ENCODE data around the gene NCK2. TPM values are rescaled to one million over a fixed set of nuclear protein-coding genes. Genes with fewer than 3 reads are reported as not detected.

Gene NCK2
- total RNA-seq, 1 experiment from 2014 or later = 21.6 TPM

DNA sequence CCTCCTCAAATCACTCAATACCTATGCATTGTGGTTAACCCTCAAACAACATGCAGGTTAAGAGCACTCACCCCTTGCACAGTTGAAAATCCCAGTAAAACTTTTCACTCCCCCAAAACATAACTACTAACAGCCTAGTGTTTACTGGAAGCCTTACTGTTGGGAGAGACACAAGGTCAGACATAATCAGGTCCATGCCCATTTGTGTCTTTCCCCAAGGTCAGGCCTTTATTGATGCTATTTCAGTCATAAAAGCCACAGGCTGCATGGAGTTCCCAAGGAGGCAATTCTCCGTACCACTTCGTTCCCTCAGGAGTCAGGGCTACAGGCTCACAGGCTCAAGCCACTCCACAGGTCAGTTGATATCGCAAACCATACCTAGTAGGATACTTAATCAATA lies 180.2 kb downstream of the NCK2 start:
- no peaks in the 10 kb centered on the region for H3K4me1 ChIP-seq (ENCODE audit: insufficient read depth, low read length, poor library complexity, severe bottlenecking)
- no peaks in the 10 kb centered on the region for H3K27me3 ChIP-seq (replicated peaks; ENCODE audit: insufficient read depth, low read depth, low read length, poor library complexity)
- POLR2A ChIA-PET (ENCODE audit: low non-redundant PET) = no interaction called here
- H3K4me3 ChIP-seq (ENCODE audit: low read depth, low read length, poor library complexity, severe bottlenecking) = no peak overlapping the region
- no TSS peak for BruUV-seq (replicated peaks)
- H3K27ac ChIP-seq (ENCODE audit: low read depth, low read length, poor library complexity, severe bottlenecking) = no peak overlapping the region
- no peak for TF ChIP-seq EZH2 (IDR thresholded peaks at IDR 0.05; ENCODE audit: borderline replicate concordance, low read depth, low read length, poor library complexity, severe bottlenecking)
- TF ChIP-seq, protein P1, sequence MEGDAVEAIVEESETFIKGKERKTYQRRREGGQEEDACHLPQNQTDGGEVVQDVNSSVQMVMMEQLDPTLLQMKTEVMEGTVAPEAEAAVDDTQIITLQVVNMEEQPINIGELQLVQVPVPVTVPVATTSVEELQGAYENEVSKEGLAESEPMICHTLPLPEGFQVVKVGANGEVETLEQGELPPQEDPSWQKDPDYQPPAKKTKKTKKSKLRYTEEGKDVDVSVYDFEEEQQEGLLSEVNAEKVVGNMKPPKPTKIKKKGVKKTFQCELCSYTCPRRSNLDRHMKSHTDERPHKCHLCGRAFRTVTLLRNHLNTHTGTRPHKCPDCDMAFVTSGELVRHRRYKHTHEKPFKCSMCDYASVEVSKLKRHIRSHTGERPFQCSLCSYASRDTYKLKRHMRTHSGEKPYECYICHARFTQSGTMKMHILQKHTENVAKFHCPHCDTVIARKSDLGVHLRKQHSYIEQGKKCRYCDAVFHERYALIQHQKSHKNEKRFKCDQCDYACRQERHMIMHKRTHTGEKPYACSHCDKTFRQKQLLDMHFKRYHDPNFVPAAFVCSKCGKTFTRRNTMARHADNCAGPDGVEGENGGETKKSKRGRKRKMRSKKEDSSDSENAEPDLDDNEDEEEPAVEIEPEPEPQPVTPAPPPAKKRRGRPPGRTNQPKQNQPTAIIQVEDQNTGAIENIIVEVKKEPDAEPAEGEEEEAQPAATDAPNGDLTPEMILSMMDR (conservative IDR thresholded peaks at IDR 0.05; ENCODE audit: low read depth, low read length) = no peak
- CTCF ChIA-PET = no interaction called here
- H3K9me3 ChIP-seq (ENCODE audit: low read depth, low read length, poor library complexity, severe bottlenecking) = peaks cover 7% of the 10 kb centered on the region
- intact Hi-C loops (cut with micrococcal nuclease; ENCODE audit: unreplicated experiment) = no loop called here
- no peaks in the 10 kb centered on the region for H3K36me3 ChIP-seq (ENCODE audit: insufficient read depth, low read length, poor library complexity, severe bottlenecking)
- DNase-seq (ENCODE audit: low spot score) = no peak

DNA sequence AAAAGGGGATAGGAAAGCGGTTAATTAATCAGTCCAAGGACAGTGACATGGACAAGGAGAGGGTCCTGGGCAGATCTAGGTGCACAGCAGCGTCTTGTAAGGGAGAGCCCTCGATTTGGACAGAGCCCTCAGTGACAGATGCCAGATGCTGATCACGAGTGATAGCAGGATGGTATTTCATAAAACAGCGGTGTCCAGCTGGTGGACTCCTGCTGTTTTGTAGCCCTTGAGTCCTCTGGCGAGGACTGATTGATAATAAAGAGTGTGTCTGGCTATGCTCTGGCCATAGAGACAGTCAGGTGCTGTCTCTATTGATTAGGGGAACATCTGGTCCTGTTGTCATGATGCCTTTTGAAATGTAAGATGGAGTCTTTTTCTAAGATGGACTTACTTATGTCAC lies 180.7 kb downstream of the NCK2 start:
- Histone ChIP-seq H3K27ac (ENCODE audit: low read depth, low read length, poor library complexity, severe bottlenecking) (no peak overlapping the region), H3K36me3 (ENCODE audit: insufficient read depth, low read length, poor library complexity, severe bottlenecking) (no peaks in the 10 kb centered on the region), H3K27me3 (replicated peaks; ENCODE audit: insufficient read depth, low read depth, low read length, poor library complexity) (no peaks in the 10 kb centered on the region), H3K9me3 (ENCODE audit: low read depth, low read length, poor library complexity, severe bottlenecking) (peaks cover 7% of the 10 kb centered on the region), H3K4me1 (ENCODE audit: insufficient read depth, low read length, poor library complexity, severe bottlenecking) (no peaks in the 10 kb centered on the region), H3K4me3 (ENCODE audit: low read depth, low read length, poor library complexity, severe bottlenecking) (no peak overlapping the region)
- ChIA-PET CTCF (no interaction called here), POLR2A (ENCODE audit: low non-redundant PET) (no interaction called here)
- no TSS peak for BruUV-seq (replicated peaks)
- no peak for DNase-seq (ENCODE audit: low spot score)
- intact Hi-C loops (cut with micrococcal nuclease; ENCODE audit: unreplicated experiment) = no loop called here
- TF ChIP-seq EZH2 (IDR thresholded peaks at IDR 0.05; ENCODE audit: borderline replicate concordance, low read depth, low read length, poor library complexity, severe bottlenecking) = no peak
- TF ChIP-seq, protein P1 (conservative IDR thresholded peaks at IDR 0.05; ENCODE audit: low read depth, low read length) = no peak

DNA sequence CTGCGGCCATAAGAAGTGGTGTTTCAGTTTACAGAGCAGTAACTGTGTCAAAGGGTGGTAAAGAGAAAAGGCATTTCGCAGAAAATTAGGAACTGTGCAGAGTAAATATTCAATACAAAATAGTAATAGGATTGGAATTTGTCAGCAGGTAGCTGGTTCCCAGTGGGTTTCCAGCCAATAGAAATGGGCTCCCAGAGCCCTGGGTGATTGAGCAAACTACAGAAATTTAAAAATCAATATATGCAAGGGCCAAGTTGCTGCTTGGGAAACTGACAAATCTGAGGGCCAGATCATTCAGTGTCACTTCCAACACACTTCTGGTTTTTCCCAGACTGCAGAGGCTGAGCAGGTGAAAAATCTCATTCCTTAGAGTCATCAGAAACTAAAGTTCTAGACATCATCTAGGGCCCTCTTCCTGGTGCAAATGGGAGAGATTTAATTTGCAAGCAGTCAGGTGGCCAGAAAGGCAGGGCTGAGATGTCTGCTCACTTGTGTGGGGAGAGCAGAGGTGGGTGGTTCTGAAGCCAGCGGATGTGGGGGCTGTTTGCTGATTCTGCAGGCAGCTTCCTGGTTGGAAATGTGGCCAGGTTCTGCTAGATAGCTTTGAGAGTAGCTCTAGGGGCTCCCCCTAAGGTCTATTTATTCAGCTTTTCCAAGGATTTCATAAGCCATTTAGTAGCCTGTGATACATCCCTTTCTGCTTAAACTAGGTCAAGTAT lies 182.4 kb downstream of the NCK2 start:
- H3K36me3 ChIP-seq (ENCODE audit: insufficient read depth, low read length, poor library complexity, severe bottlenecking) = no peaks in the 10 kb centered on the region
- TF ChIP-seq, protein P1 (conservative IDR thresholded peaks at IDR 0.05; ENCODE audit: low read depth, low read length) = no peak
- TF ChIP-seq EZH2 (IDR thresholded peaks at IDR 0.05; ENCODE audit: borderline replicate concordance, low read depth, low read length, poor library complexity, severe bottlenecking) = no peak
- no peak overlapping the region for H3K4me3 ChIP-seq (ENCODE audit: low read depth, low read length, poor library complexity, severe bottlenecking)
- H3K4me1 ChIP-seq (ENCODE audit: insufficient read depth, low read length, poor library complexity, severe bottlenecking) = no peaks in the 10 kb centered on the region
- no peak for DNase-seq (ENCODE audit: low spot score)
- POLR2A ChIA-PET (ENCODE audit: low non-redundant PET) = no interaction called here
- intact Hi-C loops (cut with micrococcal nuclease; ENCODE audit: unreplicated experiment) = no loop called here
- no peaks in the 10 kb centered on the region for H3K27me3 ChIP-seq (replicated peaks; ENCODE audit: insufficient read depth, low read depth, low read length, poor library complexity)
- CTCF ChIA-PET = no interaction called here
- H3K27ac ChIP-seq (ENCODE audit: low read depth, low read length, poor library complexity, severe bottlenecking) = no peak overlapping the region
- no TSS peak for BruUV-seq (replicated peaks)
- H3K9me3 ChIP-seq (ENCODE audit: low read depth, low read length, poor library complexity, severe bottlenecking) = peaks cover 4% of the 10 kb centered on the region

Measured in A673 (cell line).